Endothelial cell of umbilical vein (primary cell): ENCODE results near the gene MINPP1. TPM values are rescaled to one million over a fixed set of nuclear protein-coding genes. Genes with fewer than 3 reads are reported as not detected.

Experiments used
- BruUV-seq: library from RNA; stranded (reverse); fragments of 400-500 nt; replicated peaks from 2 replicates; lab custom pipeline; 2021; lab: Mats Ljungman, UMichigan
- CTCF ChIA-PET: fragments of 300-600, 350-600 bp; sonication (Branson Sonifier 250); formaldehyde crosslinking; loops from one replicate; lab custom pipeline; 2021; ENCODE audit warnings: antibody characterized with exemption, inconsistent platforms; lab: Charles Lee
- POLR2A ChIA-PET: fragments of 300-600, 350-600 bp; sonication (Branson Sonifier 250); formaldehyde crosslinking; loops from one replicate; lab custom pipeline; 2021; ENCODE audit warnings: antibody characterized with exemption, inconsistent platforms; lab: Charles Lee
- DNase-seq: peaks from one replicate; pipeline ENCODE4 v3.0.0-alpha.2; 2011; ENCODE audit warnings: low read depth, low spot score
- FAIRE-seq: peaks from 2 replicates; lab custom pipeline; 2011; peaks lifted over from hg19 to GRCh38; lab: Jason Lieb, UNC
- H2AFZ ChIP-seq: 2 replicates; pipeline ENCODE4 v1.6.0; 2012; ENCODE audit warnings: low read depth, low read length, control low read depth, inconsistent platforms
- H3K27ac ChIP-seq: 2 replicates; pipeline ENCODE4 v1.5.1; 2011; ENCODE audit warnings: low read depth, mild to moderate bottlenecking, control low read depth, low read length, moderate library complexity; ENCODE audit not compliant: insufficient read depth
- H3K27me3 ChIP-seq, 2 experiments: 2 replicates each; pipeline versions ENCODE4 v1.6.0 to v1.6.1; 2011; ENCODE audit warnings: low read length in 2 of 2, mixed read lengths in 1 of 2; ENCODE audit not compliant: control insufficient read depth in 2 of 2, insufficient read depth in 2 of 2
- H3K36me3 ChIP-seq, 2 experiments: 2 replicates in 1 of 2; 3 replicates in 1 of 2; pipeline ENCODE4 v1.5.1; 2011; ENCODE audit warnings: low read length in 2 of 2, mild to moderate bottlenecking in 1 of 2, moderate library complexity in 1 of 2; ENCODE audit not compliant: control insufficient read depth in 2 of 2, insufficient read depth in 2 of 2; ENCODE audit errors: extremely low read depth in 1 of 2
- H3K4me1 ChIP-seq: 3 replicates; pipeline ENCODE4 v1.5.1; 2011; ENCODE audit warnings: mild to moderate bottlenecking, low read length; ENCODE audit not compliant: control insufficient read depth, insufficient read depth; ENCODE audit errors: extremely low read depth
- H3K4me2 ChIP-seq: 2 replicates; pipeline ENCODE4 v1.6.1; 2011; ENCODE audit warnings: low read length, control low read depth, mixed read lengths; ENCODE audit not compliant: insufficient read depth
- H3K4me3 ChIP-seq, 3 experiments: fragments of 200-600 bp in 1 of 3; sonication (generic), shearing (Covaris generic) in 1 of 3; replicated peaks in 1 of 3; 2 replicates each; pipeline ENCODE4 v1.5.1; 2011 to 2016; ENCODE audit warnings: control low read depth in 3 of 3, low read length in 3 of 3, mild to moderate bottlenecking in 2 of 3, inconsistent platforms in 1 of 3, low read depth in 1 of 3, moderate library complexity in 1 of 3; ENCODE audit not compliant: insufficient read depth in 1 of 3
- H3K79me2 ChIP-seq: 2 replicates; pipeline ENCODE4 v1.6.0; 2012; ENCODE audit warnings: low read length, inconsistent platforms; ENCODE audit not compliant: control insufficient read depth, insufficient read depth
- H3K9ac ChIP-seq: replicated peaks from 2 replicates; pipeline ENCODE3; 2011; ENCODE audit warnings: low read length, control low read depth; ENCODE audit not compliant: insufficient read depth; ENCODE audit errors: extremely low read depth
- H3K9me1 ChIP-seq: replicated peaks from 3 replicates; pipeline ENCODE4 v1.6.0; 2011; ENCODE audit warnings: mild to moderate bottlenecking, low read length; ENCODE audit not compliant: control insufficient read depth, insufficient read depth; ENCODE audit errors: extremely low read depth
- H3K9me3 ChIP-seq: replicated peaks from 2 replicates; pipeline ENCODE4 v1.5.1; 2012; ENCODE audit warnings: low read length, inconsistent platforms; ENCODE audit not compliant: control insufficient read depth, insufficient read depth
- H4K20me1 ChIP-seq: replicated peaks from 2 replicates; pipeline ENCODE3; 2011; ENCODE audit warnings: mild to moderate bottlenecking, low read length; ENCODE audit not compliant: control insufficient read depth, insufficient read depth; ENCODE audit errors: extremely low read depth
- EZH2 ChIP-seq: IDR thresholded peaks from 2 replicates; pipeline ENCODE4 v1.6.1; 2012; ENCODE audit warnings: borderline replicate concordance, low read depth, mild to moderate bottlenecking, moderate library complexity, low read length, inconsistent platforms; ENCODE audit not compliant: severe bottlenecking
- FOS ChIP-seq: IDR thresholded peaks from 2 replicates; pipeline ENCODE4 v1.6.1; 2011; ENCODE audit warnings: mild to moderate bottlenecking, low read length, moderate library complexity, borderline replicate concordance; ENCODE audit not compliant: insufficient read depth
- GATA2 ChIP-seq: IDR thresholded peaks from 2 replicates; pipeline ENCODE4 v1.7.0; 2011; ENCODE audit warnings: low read depth, mild to moderate bottlenecking, moderate library complexity, mixed read lengths, low read length; ENCODE audit not compliant: insufficient read length, insufficient read depth
- JUN ChIP-seq: IDR thresholded peaks from 2 replicates; pipeline ENCODE4 v1.6.1; 2011; ENCODE audit warnings: borderline replicate concordance, low read depth; ENCODE audit not compliant: insufficient read length, insufficient read depth
- MYC ChIP-seq: IDR thresholded peaks from one replicate; pipeline ENCODE4 v1.6.1; 2011; ENCODE audit warnings: mild to moderate bottlenecking, low read depth, low read length
- POLR2A ChIP-seq: IDR thresholded peaks from 2 replicates; pipeline ENCODE4 v1.6.1; 2012; ENCODE audit warnings: low read depth, mild to moderate bottlenecking, control low read depth, low read length
- POLR2AphosphoS5 ChIP-seq: IDR thresholded peaks from 2 replicates; pipeline ENCODE4 v1.6.1; 2012; ENCODE audit warnings: low read depth, mild to moderate bottlenecking, control low read depth, low read length, moderate library complexity; ENCODE audit not compliant: insufficient read depth
- dilution Hi-C: fragments of 300-500 bp; cut with MboI; formaldehyde crosslinking; loops from one replicate; pipeline ENCODE4 v1.15.0; 2019; ENCODE audit warnings: low sequenced_read_pairs; ENCODE audit not compliant: extremely low pct_ligation_motif_present
- intact Hi-C: fragments of 100-400 bp; cut with micrococcal nuclease; formaldehyde crosslinking; loops from one replicate; pipeline ENCODE4 v1.10.0; 2022
- polyA plus RNA-seq, 4 experiments: library from polyadenylated mRNA; depleted of rRNA in 3 of 4; stranded (reverse) in 3 of 4; unstranded in 1 of 4; fragments of >200 nt; gene quantifications; 2 replicates each; pipeline versions ENCODE4 v1.2.1 to v1.2.3, GENCODE V29; 2011 to 2012; ENCODE audit warnings: missing spikeins in 1 of 4
- total RNA-seq: library from RNA; stranded (reverse); gene quantifications from 2 replicates; pipeline ENCODE4 v1.2.3, GENCODE V29; 2021
- TF ChIP-seq, protein P1 (sequence below): IDR thresholded peaks from 2 replicates; pipeline ENCODE4 v1.6.1; 2011; ENCODE audit not compliant: insufficient read depth, insufficient read length
- TF ChIP-seq, protein P2 (sequence below), 2 donors: IDR thresholded peaks; 1 replicate in 1 of 2; 2 replicates in 1 of 2; pipeline ENCODE4 v1.5.1; 2011; ENCODE audit warnings: low read length in 2 of 2, mild to moderate bottlenecking in 2 of 2, moderate library complexity in 2 of 2, control low read depth in 1 of 2, inconsistent platforms in 1 of 2, low read depth in 1 of 2; ENCODE audit not compliant: insufficient read depth in 1 of 2; ENCODE audit errors: extremely low read depth in 1 of 2

The MINPP1 gene
- total and polyA plus RNA-seq, 2 donors (not counting 3 experiments of a cell fraction or from before 2014, with no cell fraction given) = 11.7 to 23.8 TPM

DNA sequence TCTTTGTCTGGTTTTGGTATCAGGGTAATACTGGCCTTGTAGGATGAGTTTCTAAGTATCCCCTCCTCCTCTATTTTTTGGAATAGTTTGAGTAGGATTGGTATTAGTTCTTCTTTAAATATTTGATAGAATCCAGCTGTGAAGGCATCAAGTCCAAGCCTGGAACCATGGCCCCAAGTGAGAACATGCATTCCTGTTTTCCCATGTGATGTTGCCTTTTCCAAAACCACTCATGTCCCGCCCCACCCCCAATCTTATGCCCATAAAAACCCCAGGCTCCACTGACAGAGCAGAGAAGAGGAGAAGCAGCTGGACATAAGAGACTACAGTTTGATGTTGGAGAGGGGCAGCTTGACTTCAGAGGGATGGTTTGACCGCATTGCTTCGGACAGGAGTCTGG is 71.2 kb downstream of the MINPP1 start:
- CTCF ChIA-PET = no interaction called here
- Histone ChIP-seq H3K4me3 (no peak overlapping the region), H3K4me1 (no peaks in the 10 kb centered on the region), H3K9ac (no peak overlapping the region), H3K27ac (no peak overlapping the region), H3K36me3 (no peaks in the 10 kb centered on the region), H3K27me3 (peaks cover 13 to 18% of the 10 kb centered on the region in 2 experiments), H3K9me3 (no peaks in the 10 kb centered on the region), H4K20me1 (no peaks in the 10 kb centered on the region), H3K79me2 (no peaks in the 10 kb centered on the region), H3K4me2 (no peak overlapping the region), H2AFZ (no peak overlapping the region), H3K9me1 (no peaks in the 10 kb centered on the region)
- BruUV-seq = no TSS peak
- dilution Hi-C loops (no loop called here), intact Hi-C loops (no loop called here)
- DNase-seq (no peak), FAIRE-seq (no peak)
- TF ChIP-seq POLR2AphosphoS5 (no peak), POLR2A (no peak), FOS (no peak), GATA2 (no peak), JUN (no peak), EZH2 (no peak), MYC (no peak)
- TF ChIP-seq, protein P1, sequence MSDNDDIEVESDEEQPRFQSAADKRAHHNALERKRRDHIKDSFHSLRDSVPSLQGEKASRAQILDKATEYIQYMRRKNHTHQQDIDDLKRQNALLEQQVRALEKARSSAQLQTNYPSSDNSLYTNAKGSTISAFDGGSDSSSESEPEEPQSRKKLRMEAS = no peak
- TF ChIP-seq, protein P2, sequence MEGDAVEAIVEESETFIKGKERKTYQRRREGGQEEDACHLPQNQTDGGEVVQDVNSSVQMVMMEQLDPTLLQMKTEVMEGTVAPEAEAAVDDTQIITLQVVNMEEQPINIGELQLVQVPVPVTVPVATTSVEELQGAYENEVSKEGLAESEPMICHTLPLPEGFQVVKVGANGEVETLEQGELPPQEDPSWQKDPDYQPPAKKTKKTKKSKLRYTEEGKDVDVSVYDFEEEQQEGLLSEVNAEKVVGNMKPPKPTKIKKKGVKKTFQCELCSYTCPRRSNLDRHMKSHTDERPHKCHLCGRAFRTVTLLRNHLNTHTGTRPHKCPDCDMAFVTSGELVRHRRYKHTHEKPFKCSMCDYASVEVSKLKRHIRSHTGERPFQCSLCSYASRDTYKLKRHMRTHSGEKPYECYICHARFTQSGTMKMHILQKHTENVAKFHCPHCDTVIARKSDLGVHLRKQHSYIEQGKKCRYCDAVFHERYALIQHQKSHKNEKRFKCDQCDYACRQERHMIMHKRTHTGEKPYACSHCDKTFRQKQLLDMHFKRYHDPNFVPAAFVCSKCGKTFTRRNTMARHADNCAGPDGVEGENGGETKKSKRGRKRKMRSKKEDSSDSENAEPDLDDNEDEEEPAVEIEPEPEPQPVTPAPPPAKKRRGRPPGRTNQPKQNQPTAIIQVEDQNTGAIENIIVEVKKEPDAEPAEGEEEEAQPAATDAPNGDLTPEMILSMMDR (IDR thresholded peaks at IDR 0.05; ENCODE audit: extremely low read depth in 1 of 2, insufficient read depth in 1 of 2, low read depth in 1 of 2, low read length in 2 of 2) = no peak
- POLR2A ChIA-PET = no interaction called here
